GM12891 (cell line): ENCODE data around the gene NELFB.
"Not testable (repeated sequence)": the region's sequence is repeated elsewhere in the genome, so short reads cannot be mapped to it uniquely, and the experiment has no call there.

ENCODE experiments used
- DNase-seq: peaks from one replicate; pipeline ENCODE4 v3.0.0; 2011; ENCODE audit warnings: low spot score; ENCODE audit not compliant: insufficient read length
- FAIRE-seq: peaks from 2 replicates; lab custom pipeline; 2011; peaks lifted over from hg19 to GRCh38; lab: Jason Lieb, UNC
- PAX5 ChIP-seq: IDR thresholded peaks from 2 replicates; pipeline ENCODE4 v1.6.1; 2011; ENCODE audit warnings: low read length, moderate library complexity, mild to moderate bottlenecking; ENCODE audit not compliant: insufficient read depth, severe bottlenecking
- POLR2A ChIP-seq: IDR thresholded peaks from 2 replicates; pipeline ENCODE4 v1.6.1; 2011; ENCODE audit warnings: low read depth, low read length, control low read depth
- POLR2AphosphoS5 ChIP-seq: IDR thresholded peaks from 2 replicates; pipeline ENCODE4 v1.6.1; 2011; ENCODE audit warnings: low read depth, low read length, control low read depth
- POU2F2 ChIP-seq: IDR thresholded peaks from 2 replicates; pipeline ENCODE4 v1.6.1; 2011; ENCODE audit warnings: low read depth, mild to moderate bottlenecking, control low read depth, low read length, moderate library complexity
- SPI1 ChIP-seq: IDR thresholded peaks from 2 replicates; pipeline ENCODE4 v1.6.1; 2011; ENCODE audit warnings: low read depth, low read length, control low read depth
- TAF1 ChIP-seq: IDR thresholded peaks from 2 replicates; pipeline ENCODE4 v1.6.1; 2011; ENCODE audit warnings: low read depth, low read length, control low read depth

NELFB gene

DNA sequence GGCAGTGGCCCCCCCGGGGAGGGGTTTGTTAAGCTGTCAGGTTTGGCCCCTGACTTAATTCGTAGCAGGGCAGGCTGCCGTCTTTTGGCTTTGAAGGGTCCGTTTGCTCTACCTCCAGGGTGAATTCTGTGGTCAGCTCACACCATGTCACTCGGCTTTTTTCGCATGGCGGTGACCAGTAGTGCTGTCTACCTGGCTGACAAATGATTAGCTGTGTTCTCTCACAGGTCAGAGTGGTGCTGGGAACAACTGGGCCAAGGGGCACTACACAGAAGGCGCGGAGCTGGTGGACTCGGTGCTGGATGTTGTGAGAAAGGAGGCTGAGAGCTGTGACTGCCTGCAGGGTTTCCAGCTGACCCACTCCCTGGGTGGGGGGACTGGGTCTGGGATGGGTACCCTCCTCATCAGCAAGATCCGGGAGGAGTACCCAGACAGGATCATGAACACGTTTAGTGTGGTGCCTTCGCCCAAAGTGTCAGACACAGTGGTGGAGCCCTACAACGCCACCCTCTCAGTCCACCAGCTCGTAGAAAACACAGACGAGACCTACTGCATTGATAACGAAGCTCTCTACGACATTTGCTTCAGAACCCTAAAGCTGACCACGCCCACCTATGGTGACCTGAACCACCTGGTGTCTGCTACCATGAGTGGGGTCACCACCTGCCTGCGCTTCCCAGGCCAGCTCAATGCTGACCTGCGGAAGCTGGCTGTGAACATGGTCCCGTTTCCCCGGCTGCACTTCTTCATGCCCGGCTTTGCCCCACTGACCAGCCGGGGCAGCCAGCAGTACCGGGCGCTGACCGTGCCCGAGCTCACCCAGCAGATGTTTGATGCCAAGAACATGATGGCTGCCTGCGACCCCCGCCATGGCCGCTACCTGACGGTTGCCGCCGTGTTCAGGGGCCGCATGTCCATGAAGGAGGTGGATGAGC lies 12.6 kb upstream of the NELFB start:
- FAIRE-seq (no peak), DNase-seq (no peak)
- TF ChIP-seq SPI1 (no peak), TAF1 (no peak), POLR2AphosphoS5 (no peak; the same call in 1 of the 2 replicates), PAX5 (no peak), POLR2A (no peak), POU2F2 (no peak)

DNA sequence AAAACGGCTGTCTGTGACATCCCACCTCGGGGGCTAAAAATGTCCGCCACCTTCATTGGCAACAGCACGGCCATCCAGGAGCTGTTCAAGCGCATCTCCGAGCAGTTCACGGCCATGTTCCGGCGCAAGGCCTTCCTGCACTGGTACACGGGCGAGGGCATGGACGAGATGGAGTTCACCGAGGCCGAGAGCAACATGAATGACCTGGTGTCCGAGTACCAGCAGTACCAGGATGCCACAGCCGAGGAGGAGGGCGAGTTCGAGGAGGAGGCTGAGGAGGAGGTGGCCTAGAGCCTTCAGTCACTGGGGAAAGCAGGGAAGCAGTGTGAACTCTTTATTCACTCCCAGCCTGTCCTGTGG lies 11.9 kb upstream of the NELFB start:
- not testable (repeated sequence) for FAIRE-seq, DNase-seq
- 0 out of 2 replicates have a peak, but pooled peaks have one; percentile 27 for TF ChIP-seq POU2F2

DNA sequence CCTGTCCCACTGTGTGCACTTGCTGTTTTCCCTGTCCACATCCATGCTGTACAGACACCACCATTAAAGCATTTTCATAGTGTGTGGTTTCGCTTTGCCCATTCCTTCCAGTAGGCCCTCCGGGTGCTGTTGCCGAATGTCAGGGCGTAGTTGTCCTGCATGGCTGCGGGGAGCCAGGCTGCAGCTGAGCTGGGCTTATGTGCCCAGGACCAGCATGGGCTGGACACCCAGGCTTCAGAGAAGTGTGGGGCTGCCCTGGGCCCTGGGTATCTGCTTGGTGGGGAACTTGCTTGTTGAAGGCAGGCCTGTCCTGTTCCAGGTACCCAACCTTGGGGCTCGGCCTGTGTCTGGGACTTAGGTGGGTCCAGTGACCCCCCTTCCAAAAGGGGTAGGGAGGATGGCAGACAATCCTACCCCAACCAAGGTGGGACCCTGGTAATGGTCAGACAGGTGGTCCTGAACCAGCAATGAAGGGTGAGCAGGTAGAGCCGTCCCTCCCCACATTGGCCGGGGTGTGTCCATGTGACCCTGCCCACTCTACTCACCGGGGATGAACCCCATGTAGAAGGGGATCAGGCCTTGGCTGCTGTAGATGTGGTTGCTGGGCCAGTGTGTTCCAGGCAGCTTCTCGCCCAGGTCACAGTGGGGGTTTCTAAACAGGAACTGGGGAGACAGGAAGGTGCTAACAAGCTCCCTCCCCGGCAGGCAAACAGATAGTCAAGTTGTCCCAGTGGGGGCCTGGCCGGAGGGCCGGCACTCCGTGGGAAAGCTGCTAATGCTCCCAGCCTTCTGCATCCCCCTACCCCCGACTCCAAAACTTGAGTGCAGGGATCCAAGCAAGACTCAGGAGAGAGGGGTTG lies 11.3 kb upstream of the NELFB start:
- FAIRE-seq (peak; percentile 13), DNase-seq (no peak)
- no peak for TF ChIP-seq TAF1
- no peak for TF ChIP-seq PAX5
- peak; percentile 27; the same call in 1 of the 2 replicates for TF ChIP-seq POU2F2
- TF ChIP-seq SPI1: peak; percentile 20; the same call in 1 of the 2 replicates
- TF ChIP-seq POLR2AphosphoS5: peak; percentile 71; the same call in 1 of the 2 replicates
- TF ChIP-seq POLR2A: peak; percentile 84

DNA sequence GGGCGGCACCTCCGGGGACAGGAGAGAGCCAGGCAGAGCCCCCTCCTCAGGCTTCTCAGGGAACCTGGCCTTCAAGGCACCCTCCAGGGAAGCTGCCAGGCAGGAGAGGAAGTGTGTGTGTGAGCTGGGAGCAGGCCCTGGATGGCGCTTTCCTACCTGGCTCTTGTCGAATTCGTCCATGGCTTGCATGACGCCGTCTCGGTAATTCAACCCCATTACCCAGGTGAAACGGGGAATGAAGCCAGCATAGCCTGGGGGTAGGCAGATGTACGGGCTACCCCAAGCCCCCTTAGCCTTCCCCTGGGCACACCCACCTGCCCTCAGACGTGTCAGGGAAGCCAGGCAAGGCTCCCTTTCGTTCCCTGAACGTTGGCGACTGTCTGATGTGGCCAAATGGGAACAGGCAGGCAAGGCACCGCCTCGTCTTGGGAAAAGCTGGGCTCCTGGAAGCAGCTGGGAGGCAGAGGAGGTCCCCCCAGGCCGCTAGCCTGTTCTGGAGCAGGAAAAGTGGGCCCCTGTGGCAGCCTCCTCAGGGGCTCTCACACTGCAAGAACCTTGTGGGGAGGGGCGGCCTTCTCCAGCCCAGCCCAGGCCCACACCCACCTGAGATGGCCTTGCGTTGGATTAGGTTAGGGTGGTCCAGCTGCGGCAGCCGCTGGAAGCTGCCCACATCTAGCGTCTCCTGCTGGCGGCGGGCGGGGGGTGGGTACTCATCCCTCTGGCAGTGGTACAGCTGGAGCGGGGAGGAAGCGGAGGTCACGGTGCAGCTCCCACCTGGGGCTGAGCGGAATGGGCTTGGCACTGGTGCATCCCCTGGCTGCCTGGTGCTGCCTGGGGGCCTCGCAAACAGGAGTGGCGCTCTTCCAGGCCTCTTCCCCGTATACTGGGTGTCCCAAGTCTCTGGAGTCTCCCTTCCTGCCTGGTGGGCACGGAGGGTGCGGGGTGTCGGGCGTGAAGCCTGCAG lies 10.4 kb upstream of the NELFB start:
- DNase-seq: no peak
- peak; percentile 61 for FAIRE-seq
- TF ChIP-seq POLR2AphosphoS5 (peak; percentile 26), POU2F2 (no peak), PAX5 (no peak), POLR2A (peak; percentile 76; the same call in 1 of the 2 replicates), SPI1 (no peak)

DNA sequence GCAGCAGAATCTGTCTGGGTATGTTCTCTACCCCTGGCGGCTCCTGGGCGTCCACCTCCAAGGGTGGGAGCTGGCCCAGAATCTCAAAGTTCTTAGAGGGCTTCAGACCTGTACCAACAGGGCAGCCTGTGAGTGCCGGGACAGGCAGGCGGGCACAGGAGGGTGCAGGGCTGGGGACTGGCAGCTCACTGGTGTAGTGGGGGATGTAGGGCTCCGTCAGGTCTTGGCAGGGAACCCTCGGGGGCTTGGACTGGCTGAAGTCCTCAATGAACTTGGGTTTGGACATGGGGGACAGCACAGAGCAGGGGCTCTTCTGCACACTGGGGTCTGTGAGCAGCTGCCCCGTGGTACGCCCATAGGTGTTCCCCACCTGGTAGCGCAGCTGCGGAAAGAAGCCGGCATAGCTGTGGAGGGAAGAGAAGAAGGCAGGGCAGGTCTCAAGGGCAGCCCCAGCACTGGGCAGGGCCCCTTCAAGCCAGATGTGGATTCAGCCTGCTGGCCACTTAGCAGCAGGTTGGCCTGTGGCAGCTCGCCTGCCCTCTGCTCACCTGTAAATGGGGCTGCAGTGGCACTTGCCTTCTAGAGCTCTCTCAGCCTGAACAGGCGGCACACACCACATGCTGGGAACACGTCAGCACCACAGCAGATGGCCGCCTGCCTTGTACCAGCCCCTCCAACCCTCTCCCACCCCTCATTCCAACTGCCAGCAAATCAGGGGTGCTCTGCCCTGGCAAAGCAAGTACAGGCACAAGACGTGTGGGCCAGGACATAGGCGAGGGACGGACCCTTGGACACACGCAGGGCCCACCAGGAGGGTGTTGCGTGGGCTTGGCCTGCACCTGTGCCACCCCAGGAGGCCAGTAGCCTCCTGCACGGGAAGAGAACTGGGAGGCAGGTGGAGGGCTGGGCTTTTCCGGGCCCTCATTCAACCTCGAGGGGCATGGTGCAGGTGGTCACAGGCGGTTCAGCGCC lies 9.4 kb upstream of the NELFB start:
- no peak for FAIRE-seq
- no peak for TF ChIP-seq POLR2AphosphoS5
- TF ChIP-seq POLR2A: no peak
- TF ChIP-seq PAX5: no peak
- TF ChIP-seq TAF1: no peak
- no peak for TF ChIP-seq POU2F2
- no peak for TF ChIP-seq SPI1
- no peak for DNase-seq

DNA sequence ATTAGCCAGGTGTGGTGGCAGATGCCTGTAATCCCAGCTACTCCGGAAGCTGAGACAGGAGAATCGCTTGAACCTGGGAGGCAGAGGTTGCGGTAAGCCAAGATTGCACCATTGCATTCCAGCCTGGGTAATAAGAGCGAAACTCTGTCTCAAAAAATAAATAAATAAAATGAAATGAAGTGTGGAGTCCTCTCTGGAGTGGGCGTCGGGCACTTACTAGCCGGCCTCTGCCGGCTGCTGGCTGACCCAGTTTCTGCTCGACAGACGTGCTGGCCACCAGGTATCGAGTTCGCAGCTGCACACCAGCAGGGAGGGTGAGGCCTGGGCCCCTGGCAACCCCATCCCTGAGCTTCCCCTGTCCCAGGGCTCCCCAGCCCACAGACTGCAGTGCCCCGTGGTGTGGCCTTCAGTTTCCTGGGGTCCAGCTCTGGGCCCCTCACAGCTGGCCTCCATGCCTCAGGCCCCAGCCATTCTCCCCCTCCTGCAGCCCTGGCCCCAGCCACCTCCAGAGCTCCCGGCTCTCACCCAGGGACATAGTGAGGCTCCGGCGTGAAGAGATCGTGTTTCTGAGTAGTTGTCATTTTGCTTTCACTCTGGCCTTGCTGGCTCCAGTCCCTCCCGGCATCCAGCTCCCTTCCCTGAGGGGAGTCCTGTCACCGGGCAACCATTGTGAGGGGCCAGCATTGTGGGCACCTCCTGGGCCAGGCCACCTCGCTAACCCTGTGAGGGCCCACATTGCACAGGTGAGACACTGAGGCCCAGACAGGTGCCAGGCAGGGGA lies 7.8 kb upstream of the NELFB start:
- FAIRE-seq (no peak), DNase-seq (no peak)
- no peak for TF ChIP-seq SPI1
- TF ChIP-seq PAX5: no peak
- no peak for TF ChIP-seq POLR2AphosphoS5
- no peak for TF ChIP-seq POU2F2
- no peak for TF ChIP-seq TAF1
- TF ChIP-seq POLR2A: no peak

DNA sequence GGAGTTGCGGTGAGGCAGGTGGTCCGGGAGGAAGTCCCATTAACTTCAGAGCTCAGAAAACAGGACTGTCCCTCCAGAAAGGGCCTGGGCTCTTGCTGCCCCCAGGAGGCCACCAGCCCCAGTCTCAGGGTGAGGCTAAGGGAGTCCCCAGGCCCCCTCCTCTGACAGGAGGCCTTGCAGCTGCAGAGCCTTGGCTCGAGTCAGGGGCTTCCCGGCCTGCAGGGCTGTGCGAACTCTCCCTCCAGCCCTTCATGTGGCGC lies 7.3 kb upstream of the NELFB start:
- no peak for DNase-seq
- TF ChIP-seq TAF1 (no peak), PAX5 (no peak), SPI1 (no peak), POU2F2 (no peak), POLR2A (no peak), POLR2AphosphoS5 (no peak)
- no peak for FAIRE-seq

DNA sequence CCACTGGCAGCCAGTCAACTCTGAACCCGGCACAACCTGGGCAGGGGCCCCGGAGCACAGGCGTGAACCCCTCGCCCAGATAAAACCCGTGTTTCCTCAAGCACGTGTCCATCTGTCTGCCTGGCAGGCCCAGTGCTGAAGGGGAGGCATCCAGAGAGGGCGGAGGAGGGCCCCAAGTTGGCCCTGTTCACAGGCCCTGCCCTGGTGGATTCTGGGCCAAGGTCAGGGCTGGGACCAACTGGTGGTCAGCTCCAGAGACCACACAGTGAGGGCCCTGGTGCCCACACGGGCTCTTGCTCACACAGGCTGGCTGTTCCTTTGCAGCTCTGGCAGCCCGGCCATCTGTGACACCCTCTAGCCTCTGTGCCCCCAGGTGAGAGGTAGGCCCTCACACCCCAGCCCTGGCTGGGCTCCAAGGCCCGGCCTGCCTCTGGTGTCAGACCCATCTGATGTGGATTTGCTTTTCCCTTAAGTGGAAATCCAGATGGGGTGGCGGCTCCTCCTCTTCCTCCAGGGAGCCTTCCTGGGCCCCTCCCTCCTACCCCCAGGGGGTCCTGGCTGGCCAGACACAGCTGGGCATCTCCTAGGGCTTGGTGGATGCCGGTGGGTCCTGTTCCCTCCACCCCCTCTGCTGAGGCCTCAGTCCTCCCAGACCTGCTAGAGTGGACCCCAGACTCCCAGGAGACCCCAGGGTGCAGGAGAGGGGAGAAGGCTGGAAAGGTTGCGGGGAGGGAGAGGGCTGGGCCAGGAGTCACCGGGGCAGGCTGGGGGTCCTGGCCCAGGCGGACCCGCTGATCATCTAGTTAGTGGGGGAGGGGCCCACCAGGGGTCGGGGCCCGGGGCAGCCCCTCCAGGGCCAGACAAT lies 4.6 kb upstream of the NELFB start:
- FAIRE-seq (no peak), DNase-seq (no peak)
- TF ChIP-seq PAX5 (no peak), POLR2AphosphoS5 (no peak)
